MM.1S (cell line): ENCODE measurements around the gene HS6ST3.

ENCODE experiments used
- DNase-seq: peaks from one replicate; pipeline ENCODE4 v3.0.0-alpha.2; 2015
- H2AFZ ChIP-seq: fragments of 300-600 bp; sonication (generic); 2 replicates; pipeline ENCODE4 v1.6.0; 2016; ENCODE audit warnings: antibody characterized with exemption, low read length
- H3F3A ChIP-seq: fragments of 300-600 bp; sonication (generic); 2 replicates; pipeline ENCODE4 v1.6.1; 2016; ENCODE audit warnings: mild to moderate bottlenecking, antibody characterized with exemption, low read length, moderate library complexity, mixed read lengths; ENCODE audit not compliant: insufficient read depth
- H3K27ac ChIP-seq: fragments of 300-600 bp; sonication (generic); 2 replicates; pipeline ENCODE4 v1.5.1; 2016; ENCODE audit warnings: mild to moderate bottlenecking, low read length
- H3K27me3 ChIP-seq: fragments of 300-600 bp; sonication (generic); replicated peaks from 2 replicates; pipeline ENCODE4 v1.6.0; 2016; ENCODE audit warnings: low read length; ENCODE audit not compliant: insufficient read depth
- H3K36me3 ChIP-seq: fragments of 300-600 bp; sonication (generic); replicated peaks from 2 replicates; pipeline ENCODE4 v1.6.1; 2016; ENCODE audit warnings: mild to moderate bottlenecking, low read length, mixed read lengths; ENCODE audit not compliant: insufficient read depth
- H3K4me1 ChIP-seq: fragments of 300-600 bp; sonication (generic); 2 replicates; pipeline ENCODE4 v1.6.1; 2016; ENCODE audit warnings: low read length, mixed read lengths
- H3K4me2 ChIP-seq: fragments of 300-600 bp; sonication (generic); 2 replicates; pipeline ENCODE4 v1.6.0; 2016; ENCODE audit warnings: low read depth, low read length
- H3K4me3 ChIP-seq: fragments of 300-600 bp; sonication (generic); 2 replicates; pipeline ENCODE4 v1.5.1; 2016; ENCODE audit warnings: low read length, mixed read lengths
- H3K79me2 ChIP-seq: fragments of 300-600 bp; sonication (generic); 2 replicates; pipeline ENCODE4 v1.6.1; 2016; ENCODE audit warnings: mixed run types, low read length, mixed read lengths
- H3K9ac ChIP-seq: fragments of 300-600 bp; sonication (generic); 2 replicates; pipeline ENCODE4 v1.6.1; 2016; ENCODE audit warnings: low read length, mixed read lengths
- H3K9me2 ChIP-seq: fragments of 300-600 bp; sonication (generic); replicated peaks from 2 replicates; pipeline ENCODE4 v1.6.1; 2016; ENCODE audit warnings: mild to moderate bottlenecking, low read length, mixed read lengths; ENCODE audit not compliant: insufficient read depth
- H3K9me3 ChIP-seq: fragments of 300-600 bp; sonication (generic); replicated peaks from 2 replicates; pipeline ENCODE4 v1.6.1; 2016; ENCODE audit warnings: mild to moderate bottlenecking, low read length, mixed read lengths; ENCODE audit not compliant: insufficient read depth
- H4K20me1 ChIP-seq: fragments of 300-600 bp; sonication (generic); 2 replicates; pipeline ENCODE4 v1.6.1; 2016; ENCODE audit warnings: mild to moderate bottlenecking, low read length, moderate library complexity, mixed read lengths; ENCODE audit not compliant: insufficient read depth
- EZH2 ChIP-seq: fragments of 300-600 bp; sonication (generic); optimal IDR thresholded peaks from 2 replicates; pipeline ENCODE3; 2017; ENCODE audit warnings: low read depth, mild to moderate bottlenecking, antibody characterized with exemption, low read length, mixed read lengths
- EZH2phosphoT487 ChIP-seq: fragments of 300-600 bp; sonication (generic); IDR thresholded peaks from 2 replicates; pipeline ENCODE4 v1.6.1; 2018; ENCODE audit warnings: antibody characterized with exemption, low read length
- TF ChIP-seq, protein P1 (sequence below): fragments of 300-600 bp; sonication (generic); IDR thresholded peaks from 2 replicates; pipeline ENCODE4 v1.5.1; 2016; ENCODE audit warnings: antibody characterized with exemption, low read length, mixed read lengths

The HS6ST3 gene

GRCh38 chr13:96415831-96416385, 326.0 kb downstream of the HS6ST3 start:
- H3K27me3 ChIP-seq, result no peaks in the 10 kb centered on the region
- no peak overlapping the region for H3K9ac ChIP-seq

GRCh38 chr13:96417939-96418685, 328.2 kb downstream of the HS6ST3 start:
- Histone ChIP-seq H3K79me2 (no peaks in the 10 kb centered on the region), H2AFZ (no peak overlapping the region), H3K4me3 (no peak overlapping the region), H3K9me3 (no peaks in the 10 kb centered on the region), H3K27me3 (no peaks in the 10 kb centered on the region), H4K20me1 (no peaks in the 10 kb centered on the region), H3K36me3 (no peaks in the 10 kb centered on the region), H3K27ac (no peak overlapping the region), H3F3A (no peaks in the 10 kb centered on the region), H3K9me2 (no peaks in the 10 kb centered on the region), H3K4me1 (no peaks in the 10 kb centered on the region), H3K4me2 (no peak overlapping the region), H3K9ac (no peak overlapping the region)
- TF ChIP-seq EZH2, result no peak
- TF ChIP-seq, protein P1, sequence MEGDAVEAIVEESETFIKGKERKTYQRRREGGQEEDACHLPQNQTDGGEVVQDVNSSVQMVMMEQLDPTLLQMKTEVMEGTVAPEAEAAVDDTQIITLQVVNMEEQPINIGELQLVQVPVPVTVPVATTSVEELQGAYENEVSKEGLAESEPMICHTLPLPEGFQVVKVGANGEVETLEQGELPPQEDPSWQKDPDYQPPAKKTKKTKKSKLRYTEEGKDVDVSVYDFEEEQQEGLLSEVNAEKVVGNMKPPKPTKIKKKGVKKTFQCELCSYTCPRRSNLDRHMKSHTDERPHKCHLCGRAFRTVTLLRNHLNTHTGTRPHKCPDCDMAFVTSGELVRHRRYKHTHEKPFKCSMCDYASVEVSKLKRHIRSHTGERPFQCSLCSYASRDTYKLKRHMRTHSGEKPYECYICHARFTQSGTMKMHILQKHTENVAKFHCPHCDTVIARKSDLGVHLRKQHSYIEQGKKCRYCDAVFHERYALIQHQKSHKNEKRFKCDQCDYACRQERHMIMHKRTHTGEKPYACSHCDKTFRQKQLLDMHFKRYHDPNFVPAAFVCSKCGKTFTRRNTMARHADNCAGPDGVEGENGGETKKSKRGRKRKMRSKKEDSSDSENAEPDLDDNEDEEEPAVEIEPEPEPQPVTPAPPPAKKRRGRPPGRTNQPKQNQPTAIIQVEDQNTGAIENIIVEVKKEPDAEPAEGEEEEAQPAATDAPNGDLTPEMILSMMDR, result no peak
- no peak for TF ChIP-seq EZH2phosphoT487
- DNase-seq, result no peak

More at GRCh38 chr13:96415831-96416385, 326.0 kb downstream of the HS6ST3 start:
- DNase-seq, result no peak
- Histone ChIP-seq H3K36me3 (no peaks in the 10 kb centered on the region), H3F3A (no peaks in the 10 kb centered on the region), H3K4me3 (no peak overlapping the region), H2AFZ (no peak overlapping the region), H4K20me1 (no peaks in the 10 kb centered on the region), H3K4me1 (no peaks in the 10 kb centered on the region), H3K79me2 (no peaks in the 10 kb centered on the region), H3K9me3 (no peaks in the 10 kb centered on the region), H3K27ac (no peak overlapping the region), H3K4me2 (no peak overlapping the region), H3K9me2 (no peaks in the 10 kb centered on the region)
- TF ChIP-seq, protein P1, result no peak
- TF ChIP-seq EZH2 (no peak), EZH2phosphoT487 (no peak)

- no peak overlapping the region for H3K4me3 ChIP-seq
- no peaks in the 10 kb centered on the region for H3K4me1 ChIP-seq
- H3K27ac ChIP-seq, result no peak overlapping the region
- no peaks in the 10 kb centered on the region for H3K27me3 ChIP-seq
- H2AFZ ChIP-seq, result no peak overlapping the region
- TF ChIP-seq, protein P1, result no peak
- TF ChIP-seq EZH2 (no peak), EZH2phosphoT487 (no peak)
- no peak for DNase-seq
- no peaks in the 10 kb centered on the region for H3K9me2 ChIP-seq
- H3K4me2 ChIP-seq, result no peak overlapping the region
- H3K9ac ChIP-seq, result no peak overlapping the region
- no peaks in the 10 kb centered on the region for H3K79me2 ChIP-seq
- no peaks in the 10 kb centered on the region for H3K9me3 ChIP-seq
- no peaks in the 10 kb centered on the region for H3K36me3 ChIP-seq
- H3F3A ChIP-seq, result no peaks in the 10 kb centered on the region
- H4K20me1 ChIP-seq, result no peaks in the 10 kb centered on the region
Observed at GRCh38 chr13:96421314-96421713, 331.4 kb downstream of the HS6ST3 start.
